GM12801 (cell line): ENCODE measurements around the gene ACKR3.

Source experiments
- CTCF ChIP-seq: IDR thresholded peaks from one replicate; pipeline ENCODE4 v1.5.1; 2011; ENCODE audit warnings: control low read depth; ENCODE audit not compliant: insufficient read length; ENCODE audit errors: extremely low read depth

The ACKR3 gene

GRCh38 chr2:236601316-236602202 is 31.9 kb downstream of the ACKR3 start:
- no peak for TF ChIP-seq CTCF

- no peak for TF ChIP-seq CTCF
These were observed 33.1 kb downstream of the ACKR3 start for GRCh38 chr2:236602678-236603077.

GRCh38 chr2:236603361-236604015 is 33.9 kb downstream of the ACKR3 start:
- no peak for TF ChIP-seq CTCF

GRCh38 chr2:236604575-236605344 is 35.1 kb downstream of the ACKR3 start:
- TF ChIP-seq CTCF: no peak

GRCh38 chr2:236605345-236605734 is 35.7 kb downstream of the ACKR3 start:
- no peak for TF ChIP-seq CTCF

- no peak for TF ChIP-seq CTCF
These were observed 36.4 kb downstream of the ACKR3 start for GRCh38 chr2:236606023-236606422.
